Thoracic aorta (tissue), 2 donors: ENCODE results near the gene RIMBP2. TPM values are rescaled to one million over a fixed set of nuclear protein-coding genes. Genes with fewer than 3 reads are reported as not detected.
A peak's percentile ranks its signal among the peaks of the same experiment; 100 is the strongest.

ENCODE experiments used
- ATAC-seq: fragments of 150-250 bp; one replicate; pipeline ENCODE4 v1.8.0; 2017; ENCODE audit warnings: low read depth; ENCODE audit not compliant: insufficient number of reproducible peaks, low FRiP score
- DNase-seq: peaks from one replicate; pipeline ENCODE4 v3.0.0-alpha.2; 2020; ENCODE audit warnings: low spot score
- H3K27ac ChIP-seq, 2 donors: fragments of 200-600 bp; sonication (generic); 1 replicate in 1 of 2; 2 replicates in 1 of 2; pipeline ENCODE4 v1.5.1; 2016; ENCODE audit warnings: mild to moderate bottlenecking in 2 of 2, moderate library complexity in 2 of 2
- H3K27me3 ChIP-seq: fragments of 200-600 bp; sonication (generic); replicated peaks from 2 replicates; pipeline ENCODE4 v1.6.0; 2016; ENCODE audit warnings: mild to moderate bottlenecking; ENCODE audit not compliant: insufficient read depth
- H3K36me3 ChIP-seq: fragments of 200-600 bp; sonication (generic); one replicate; pipeline ENCODE4 v1.5.1; 2016
- H3K4me1 ChIP-seq, 2 donors: fragments of 200-600 bp; sonication (generic); 1 replicate in 1 of 2; 2 replicates in 1 of 2; pipeline versions ENCODE4 v1.5.1 to v1.6.0; 2016; ENCODE audit warnings: low read depth in 2 of 2, mild to moderate bottlenecking in 1 of 2; ENCODE audit not compliant: control insufficient read depth in 1 of 2
- H3K4me3 ChIP-seq: fragments of 200-600 bp; sonication (generic); 2 replicates; pipeline ENCODE4 v1.5.1; 2016; ENCODE audit warnings: mild to moderate bottlenecking
- H3K9me3 ChIP-seq: fragments of 200-600 bp; sonication (generic); 2 replicates; pipeline ENCODE4 v1.5.1; 2016
- total RNA-seq, 2 donors: library from RNA; depleted of rRNA; stranded (reverse); fragments of >200 nt; gene quantifications; one replicate each; pipeline versions ENCODE4 v1.1.0 to v1.2.3, GENCODE V29; 2016
- TF ChIP-seq, protein P1 (sequence below): fragments of 200-600 bp; sonication (generic); IDR thresholded peaks from one replicate; pipeline ENCODE4 v1.5.1; 2019; ENCODE audit warnings: antibody characterized with exemption

The RIMBP2 gene, protein sequence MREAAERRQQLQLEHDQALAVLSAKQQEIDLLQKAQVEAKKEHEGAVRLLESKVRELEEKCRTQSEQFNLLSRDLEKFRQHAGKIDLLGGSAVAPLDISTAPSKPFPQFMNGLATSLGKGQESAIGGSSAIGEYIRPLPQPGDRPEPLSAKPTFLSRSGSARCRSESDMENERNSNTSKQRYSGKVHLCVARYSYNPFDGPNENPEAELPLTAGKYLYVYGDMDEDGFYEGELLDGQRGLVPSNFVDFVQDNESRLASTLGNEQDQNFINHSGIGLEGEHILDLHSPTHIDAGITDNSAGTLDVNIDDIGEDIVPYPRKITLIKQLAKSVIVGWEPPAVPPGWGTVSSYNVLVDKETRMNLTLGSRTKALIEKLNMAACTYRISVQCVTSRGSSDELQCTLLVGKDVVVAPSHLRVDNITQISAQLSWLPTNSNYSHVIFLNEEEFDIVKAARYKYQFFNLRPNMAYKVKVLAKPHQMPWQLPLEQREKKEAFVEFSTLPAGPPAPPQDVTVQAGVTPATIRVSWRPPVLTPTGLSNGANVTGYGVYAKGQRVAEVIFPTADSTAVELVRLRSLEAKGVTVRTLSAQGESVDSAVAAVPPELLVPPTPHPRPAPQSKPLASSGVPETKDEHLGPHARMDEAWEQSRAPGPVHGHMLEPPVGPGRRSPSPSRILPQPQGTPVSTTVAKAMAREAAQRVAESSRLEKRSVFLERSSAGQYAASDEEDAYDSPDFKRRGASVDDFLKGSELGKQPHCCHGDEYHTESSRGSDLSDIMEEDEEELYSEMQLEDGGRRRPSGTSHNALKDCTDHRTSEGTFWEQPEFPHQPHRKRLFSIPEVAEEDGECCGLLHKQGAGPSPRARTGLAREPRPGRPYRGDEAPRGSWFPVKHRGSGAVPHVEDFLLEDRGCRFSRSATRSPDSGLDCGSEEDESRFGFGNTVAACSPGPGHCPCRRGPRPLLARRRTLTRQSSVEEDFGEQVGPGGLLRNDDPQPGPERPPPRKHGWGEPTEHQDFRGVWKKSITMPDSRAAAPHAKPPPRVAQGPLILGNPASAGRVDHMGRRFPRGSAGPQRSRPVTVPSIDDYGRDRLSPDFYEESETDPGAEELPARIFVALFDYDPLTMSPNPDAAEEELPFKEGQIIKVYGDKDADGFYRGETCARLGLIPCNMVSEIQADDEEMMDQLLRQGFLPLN (N-terminal part only)
- under 1 TPM; 0.54 to 0.92 TPM for total RNA-seq

DNA sequence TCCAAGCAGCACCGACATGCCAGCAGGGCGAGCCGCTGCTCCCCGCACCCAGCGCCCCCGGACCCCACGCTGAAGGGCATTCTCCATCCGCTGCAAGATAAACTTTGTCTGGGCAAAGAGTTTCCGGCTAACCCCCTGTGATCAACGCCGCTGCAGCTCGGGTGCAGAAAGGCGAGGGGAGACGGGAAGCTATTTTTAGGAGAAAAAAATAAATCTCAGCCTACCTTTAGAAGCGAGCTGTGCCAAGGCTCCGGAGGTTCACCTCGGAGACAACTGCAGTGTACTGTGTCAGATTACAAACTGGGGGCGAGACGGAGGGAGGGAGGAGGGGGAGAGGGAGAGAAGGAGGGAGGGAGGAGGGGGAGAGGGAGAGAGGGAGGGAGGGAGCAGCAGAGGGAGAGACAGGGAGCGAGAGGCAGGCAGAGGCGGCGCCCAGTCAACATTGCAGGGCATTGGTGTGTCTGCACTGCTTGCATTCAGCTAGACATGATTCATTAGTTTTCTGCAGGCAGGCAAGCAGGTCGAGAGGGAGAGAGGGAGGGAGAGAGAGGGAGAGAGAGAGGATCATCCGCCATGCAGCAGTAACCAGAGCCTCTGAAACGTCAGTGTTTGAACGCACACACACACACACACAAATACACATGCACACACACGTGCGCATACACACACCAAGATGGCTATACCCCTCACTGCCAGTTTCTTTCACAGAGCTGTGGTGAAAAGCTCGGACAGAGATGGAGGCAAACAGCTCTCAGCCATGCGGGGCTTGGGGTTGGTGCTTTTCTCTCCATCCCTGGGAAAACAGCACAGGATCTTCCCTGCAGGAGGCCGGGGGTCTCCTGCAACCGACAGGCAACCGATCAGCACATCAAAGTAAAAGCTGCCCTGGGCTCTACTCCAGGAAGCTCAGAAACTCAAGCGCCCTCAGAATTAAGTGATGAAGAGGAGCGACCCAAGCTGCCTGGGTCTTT lies at the start of gene RIMBP2:
Gene RIMBP2, minus strand, starts transcription at position 302 of the 971 bp plus-strand sequence. CDS start 237,286 bp downstream, outside the sequence.
- no peak for DNase-seq
- H3K9me3 ChIP-seq, result no peaks in the 10 kb centered on the region
- peak within 1 kb of the TSS; percentile 57 for H3K4me3 ChIP-seq
- H3K27ac ChIP-seq, result no peak within 1 kb of the TSS
- no peaks in the 10 kb centered on the region for H3K27me3 ChIP-seq
- peaks cover 6 to 22% of the 10 kb centered on the region in 2 donors for H3K4me1 ChIP-seq
- no peak for ATAC-seq
- TF ChIP-seq, protein P1, sequence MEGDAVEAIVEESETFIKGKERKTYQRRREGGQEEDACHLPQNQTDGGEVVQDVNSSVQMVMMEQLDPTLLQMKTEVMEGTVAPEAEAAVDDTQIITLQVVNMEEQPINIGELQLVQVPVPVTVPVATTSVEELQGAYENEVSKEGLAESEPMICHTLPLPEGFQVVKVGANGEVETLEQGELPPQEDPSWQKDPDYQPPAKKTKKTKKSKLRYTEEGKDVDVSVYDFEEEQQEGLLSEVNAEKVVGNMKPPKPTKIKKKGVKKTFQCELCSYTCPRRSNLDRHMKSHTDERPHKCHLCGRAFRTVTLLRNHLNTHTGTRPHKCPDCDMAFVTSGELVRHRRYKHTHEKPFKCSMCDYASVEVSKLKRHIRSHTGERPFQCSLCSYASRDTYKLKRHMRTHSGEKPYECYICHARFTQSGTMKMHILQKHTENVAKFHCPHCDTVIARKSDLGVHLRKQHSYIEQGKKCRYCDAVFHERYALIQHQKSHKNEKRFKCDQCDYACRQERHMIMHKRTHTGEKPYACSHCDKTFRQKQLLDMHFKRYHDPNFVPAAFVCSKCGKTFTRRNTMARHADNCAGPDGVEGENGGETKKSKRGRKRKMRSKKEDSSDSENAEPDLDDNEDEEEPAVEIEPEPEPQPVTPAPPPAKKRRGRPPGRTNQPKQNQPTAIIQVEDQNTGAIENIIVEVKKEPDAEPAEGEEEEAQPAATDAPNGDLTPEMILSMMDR, result no peak
- no peaks in the 10 kb centered on the region for H3K36me3 ChIP-seq

DNA sequence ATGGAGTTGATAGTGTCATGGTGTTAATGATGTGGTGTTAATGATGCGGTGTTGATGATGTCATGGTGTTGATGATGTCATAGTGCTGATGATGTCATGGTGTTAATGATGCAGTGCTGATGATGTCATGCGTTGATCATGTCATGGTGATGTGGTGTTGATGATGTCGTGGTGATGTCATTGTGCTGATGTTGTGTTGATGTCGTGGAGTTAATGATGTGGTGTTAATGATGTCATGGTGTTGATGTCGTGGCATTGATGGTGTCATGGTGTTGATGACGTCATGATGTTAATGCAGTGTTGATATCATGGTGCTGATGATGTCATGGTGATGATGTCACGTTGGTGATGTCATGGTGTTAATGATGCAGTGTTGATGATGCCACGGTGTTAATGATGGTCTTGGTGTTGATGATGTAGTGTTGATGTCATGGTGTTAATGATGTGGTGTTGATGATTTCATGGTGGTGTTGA lies 49.1 kb upstream of the RIMBP2 start:
- Histone ChIP-seq H3K36me3 (no peaks in the 10 kb centered on the region), H3K4me1 (no peaks in the 10 kb centered on the region), H3K27ac (no peak overlapping the region), H3K4me3 (no peak overlapping the region), H3K9me3 (no peaks in the 10 kb centered on the region), H3K27me3 (no peaks in the 10 kb centered on the region)
- TF ChIP-seq, protein P1, result no peak
- DNase-seq (no peak), ATAC-seq (no peak)

DNA sequence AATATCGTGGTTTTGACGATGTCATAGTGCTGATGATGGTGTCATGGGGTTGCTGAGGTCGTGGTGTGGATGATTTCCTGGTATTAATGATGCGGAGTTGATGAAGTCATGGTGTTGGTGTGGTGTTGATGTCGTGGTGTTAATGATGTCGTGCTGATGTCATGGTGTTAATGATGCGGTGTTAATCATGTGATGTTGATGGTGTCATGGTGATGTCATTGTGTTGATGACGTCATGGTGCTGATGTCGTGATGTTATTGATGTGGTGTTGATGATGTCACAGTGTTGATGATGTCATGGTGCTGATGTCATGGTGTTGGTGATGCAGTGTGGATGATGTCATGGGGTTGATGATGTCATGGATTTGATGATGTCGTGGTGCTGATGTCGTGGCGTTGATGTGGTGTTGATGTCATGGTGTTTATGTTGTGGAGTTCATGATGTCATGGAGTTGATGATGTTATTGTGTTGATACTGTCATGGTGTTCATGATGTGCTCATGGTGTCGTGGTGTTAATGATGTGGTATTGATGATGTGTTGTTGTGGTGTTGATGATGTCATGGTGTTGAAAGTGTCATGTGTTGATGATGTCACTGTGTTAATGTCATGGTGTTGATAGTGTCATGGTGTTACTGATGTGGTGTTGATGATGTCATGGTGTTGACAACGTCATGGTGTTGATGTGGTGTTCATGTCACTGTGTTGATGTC lies 48.5 kb upstream of the RIMBP2 start:
- TF ChIP-seq, protein P1, result no peak
- H3K4me3 ChIP-seq, result no peak overlapping the region
- no peak for ATAC-seq

DNA sequence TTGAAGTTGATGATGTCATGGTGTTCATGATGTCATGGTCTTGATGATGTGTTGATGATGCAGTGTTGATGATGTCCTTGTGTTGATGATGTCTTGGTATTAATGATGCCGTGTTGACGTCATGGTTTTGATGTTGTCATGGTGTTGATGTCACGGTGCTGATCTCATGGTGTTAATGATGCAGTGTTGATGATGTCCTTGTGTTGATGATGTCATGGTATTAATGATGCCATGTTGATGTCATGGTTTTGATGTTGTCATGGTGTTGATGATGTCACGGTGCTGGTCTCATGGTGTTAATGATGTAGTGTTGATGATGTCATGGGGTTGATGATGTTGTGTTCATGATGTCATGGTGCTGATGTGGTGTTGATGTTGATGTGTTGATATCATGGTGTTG lies 48.0 kb upstream of the RIMBP2 start:
- no peak overlapping the region for H3K4me3 ChIP-seq
- DNase-seq, result no peak
- no peak overlapping the region for H3K27ac ChIP-seq
- H3K9me3 ChIP-seq, result no peaks in the 10 kb centered on the region
- H3K36me3 ChIP-seq, result no peaks in the 10 kb centered on the region
- no peaks in the 10 kb centered on the region for H3K27me3 ChIP-seq
- no peak for ATAC-seq
- H3K4me1 ChIP-seq, result no peaks in the 10 kb centered on the region
- TF ChIP-seq, protein P1, result no peak

More for the DNA sequence above, 48.5 kb upstream of the RIMBP2 start:
- Histone ChIP-seq H3K4me1 (no peaks in the 10 kb centered on the region), H3K36me3 (no peaks in the 10 kb centered on the region), H3K27ac (no peak overlapping the region), H3K9me3 (no peaks in the 10 kb centered on the region), H3K27me3 (no peaks in the 10 kb centered on the region)
- no peak for DNase-seq
